ENCODE results near the gene ALK.
"Not testable (repeated sequence)": the region's sequence is repeated elsewhere in the genome, so short reads cannot be mapped to it uniquely, and the experiment has no call there.

ALK gene

GRCh38 chr2:29837925-29838324, 83.5 kb downstream of the ALK start:
- no peak for DNase-seq

GRCh38 chr2:29834624-29835023, 86.8 kb downstream of the ALK start:
- no peak for DNase-seq

GRCh38 chr2:29834036-29834540, 87.3 kb downstream of the ALK start:
- no peak for DNase-seq

DNA sequence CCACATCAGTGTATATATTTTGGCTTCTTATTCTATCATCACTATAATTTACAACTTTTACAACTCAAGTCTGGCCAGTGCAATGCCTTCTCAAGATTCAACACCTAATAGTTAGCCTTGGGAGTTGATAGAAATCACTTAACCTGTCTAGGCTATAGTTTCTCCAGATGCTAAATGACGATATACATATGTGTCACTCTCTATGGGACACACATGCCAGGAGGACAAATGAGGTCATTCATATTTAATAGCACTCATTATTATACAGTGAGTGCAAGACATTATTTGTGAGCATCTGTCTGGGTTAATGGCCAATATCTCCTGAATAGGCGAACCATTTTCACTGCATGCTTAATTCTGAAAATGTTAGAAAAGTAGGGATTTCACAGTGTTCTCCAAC, 89.8 kb downstream of the ALK start:
- no peak for DNase-seq

- no peak for DNase-seq
Observed at GRCh38 chr2:29829841-29830240, 91.5 kb downstream of the ALK start.

DNA sequence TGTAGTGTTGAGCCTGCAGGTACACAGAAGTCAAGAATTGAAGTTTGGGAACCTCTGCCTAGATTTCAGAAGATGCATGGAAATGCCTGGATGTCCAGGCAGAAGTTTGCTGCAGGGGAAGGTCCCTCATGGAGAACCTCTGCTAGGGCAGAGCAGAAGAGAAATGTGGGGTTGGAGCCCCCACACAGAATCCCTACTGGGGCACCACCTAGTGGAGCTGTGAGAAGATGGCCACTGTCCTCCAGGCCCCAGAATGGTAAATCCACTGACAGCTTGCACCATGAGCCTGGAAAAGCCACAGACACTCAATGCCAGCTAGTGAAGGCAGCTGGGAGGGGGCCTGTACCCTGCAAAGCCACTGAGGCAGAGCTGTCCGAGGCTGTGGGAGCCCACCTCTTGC, 97.2 kb downstream of the ALK start:
- not testable (repeated sequence) for DNase-seq

- no peak for DNase-seq
Observed at GRCh38 chr2:29821591-29821990, 99.8 kb downstream of the ALK start.

DNA sequence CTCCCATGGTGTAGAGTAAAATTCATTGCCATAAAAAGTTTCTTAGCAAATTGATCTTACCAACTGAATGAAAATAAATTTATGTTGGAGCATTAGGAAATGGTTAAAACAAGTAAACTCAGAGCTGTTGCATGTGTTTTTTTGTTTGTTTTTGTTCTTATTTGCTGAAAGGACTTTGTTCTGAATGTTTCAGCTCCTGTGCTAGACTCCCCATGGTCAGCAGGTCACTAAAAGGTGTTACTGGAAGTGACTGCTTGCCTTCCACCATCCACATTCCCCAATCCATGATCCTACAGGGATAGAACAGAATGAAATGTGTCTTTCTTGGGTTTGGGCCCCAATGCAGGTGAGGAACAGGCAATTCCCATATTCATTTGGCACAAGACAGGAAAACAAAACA, 101.8 kb downstream of the ALK start:
- no peak for DNase-seq

DNA sequence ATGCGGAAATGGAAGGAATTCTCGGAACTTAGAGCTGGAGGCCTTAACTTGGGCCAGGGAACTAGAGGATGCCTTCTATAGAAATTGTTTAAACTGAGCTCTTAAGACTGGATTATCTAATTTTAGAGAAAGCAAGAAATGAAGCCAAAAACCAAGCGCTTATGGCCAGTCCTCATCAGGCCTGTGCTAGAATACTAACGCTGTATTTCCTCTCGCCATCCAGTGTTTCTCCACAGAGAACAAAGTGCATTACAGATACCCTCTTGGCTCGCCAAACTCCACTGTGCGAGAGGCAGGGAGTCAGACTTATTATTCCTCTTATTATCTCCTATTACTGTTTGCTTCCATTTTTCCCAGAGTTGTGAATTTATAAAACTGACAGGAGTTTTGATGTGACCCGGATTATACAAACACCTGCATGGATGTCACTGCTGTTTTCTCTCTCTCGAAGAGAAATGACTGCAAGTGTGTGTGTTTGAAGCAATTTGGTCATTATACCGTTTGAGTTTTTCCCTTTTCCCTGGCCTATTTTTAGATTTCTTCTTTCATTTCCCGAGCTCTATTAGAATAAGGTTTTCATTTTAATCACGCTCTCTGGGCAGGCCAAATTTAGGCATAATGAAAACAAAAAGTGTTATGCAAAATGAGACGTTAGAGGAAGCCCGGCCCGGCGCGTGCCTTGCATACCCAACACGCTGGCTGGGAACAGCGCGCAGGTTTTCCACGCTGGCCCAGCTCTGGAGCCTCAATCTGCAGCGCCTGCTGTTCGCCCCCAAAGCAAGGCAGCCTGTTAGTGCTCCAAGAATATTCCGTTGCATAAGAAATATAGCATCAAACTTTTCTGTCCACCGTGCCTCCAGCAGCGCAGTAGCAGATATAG, 103.3 kb downstream of the ALK start:
- DNase-seq, result no peak

- no peak for DNase-seq
Observed at GRCh38 chr2:29817299-29817698, 104.1 kb downstream of the ALK start.

- DNase-seq, result no peak
Observed at GRCh38 chr2:29816651-29817050, 104.7 kb downstream of the ALK start.

DNA sequence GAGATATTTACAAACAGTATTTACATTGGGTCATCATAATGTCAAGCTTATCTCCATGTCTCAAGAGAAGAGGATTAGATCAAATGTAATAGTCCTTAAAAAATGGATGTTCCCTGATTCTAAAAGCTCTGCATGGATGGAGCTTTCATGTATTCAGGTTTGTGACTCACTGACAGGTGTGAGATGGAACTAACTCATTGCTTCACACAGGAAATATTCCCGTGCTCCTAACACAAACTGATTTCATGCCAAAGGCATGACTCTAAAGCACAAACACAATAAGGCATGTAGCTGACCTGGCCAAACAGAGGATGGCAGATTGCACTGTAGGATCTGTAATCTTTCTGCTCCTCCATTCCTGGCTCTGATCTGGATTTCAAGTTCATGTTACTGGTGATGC, 110.0 kb downstream of the ALK start:
- DNase-seq, result no peak

DNA sequence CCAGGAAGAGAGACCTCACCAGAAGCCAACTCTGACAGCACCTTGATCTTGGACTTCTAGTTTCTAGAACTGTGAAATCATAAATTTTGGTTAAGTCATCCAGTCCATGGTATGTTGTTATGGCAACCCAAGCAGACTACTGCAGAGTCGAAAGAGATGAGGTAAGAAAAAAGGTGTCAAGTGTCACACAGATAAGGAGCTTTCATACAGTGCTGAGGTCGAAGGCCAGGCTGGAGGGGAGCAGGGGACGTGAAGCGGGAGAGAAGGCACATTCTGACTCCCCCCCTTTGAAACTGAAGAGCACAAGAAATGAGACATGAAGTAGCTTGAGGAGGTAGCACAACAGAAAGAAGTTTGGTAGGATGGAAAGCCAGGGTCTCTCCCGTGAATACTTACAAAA, 110.4 kb downstream of the ALK start:
- DNase-seq, result no peak

DNA sequence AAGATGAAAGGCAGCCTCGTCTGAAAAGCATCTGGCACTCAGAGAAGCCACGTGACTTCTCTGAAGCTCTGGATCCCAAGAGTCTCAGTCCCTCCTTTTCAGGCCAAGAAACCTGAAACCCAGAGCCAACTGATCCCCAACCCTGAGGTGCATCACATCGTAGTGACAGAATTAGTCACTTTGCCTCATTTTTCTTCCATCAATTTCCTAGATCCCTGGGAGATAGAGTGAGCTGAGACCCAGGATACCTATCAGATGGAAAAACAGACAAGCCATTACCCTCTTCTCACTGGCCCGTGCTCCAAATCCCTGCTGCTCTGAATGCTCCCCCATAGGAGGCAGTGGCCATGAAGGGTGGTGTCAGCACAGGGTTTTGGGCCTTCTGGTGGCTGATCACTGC, 113.1 kb downstream of the ALK start:
- no peak for DNase-seq

DNA sequence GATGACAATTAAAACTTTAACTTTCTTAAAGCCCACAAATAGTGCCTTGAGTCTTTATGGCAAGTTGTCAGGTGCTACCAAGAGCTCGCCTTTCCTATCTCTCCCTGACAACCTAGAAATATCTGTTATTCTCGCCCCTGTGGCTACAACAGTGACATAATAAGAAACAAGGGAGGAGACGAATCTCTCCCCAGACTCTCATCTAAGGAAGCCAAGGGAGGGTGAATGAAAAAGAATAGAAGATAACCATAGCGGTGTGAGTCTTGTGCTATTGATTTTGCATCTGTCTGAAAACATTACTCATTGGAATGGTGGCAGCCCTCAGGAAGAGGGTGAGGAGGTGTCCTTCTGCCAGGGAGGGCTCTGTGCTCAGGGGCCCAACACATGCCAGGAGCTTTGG, 114.3 kb downstream of the ALK start:
- DNase-seq, result no peak

GRCh38 chr2:29806461-29806860, 114.9 kb downstream of the ALK start:
- DNase-seq, result no peak

- no peak for DNase-seq
Observed at GRCh38 chr2:29804671-29805070, 116.7 kb downstream of the ALK start.

- DNase-seq, result no peak
Observed at GRCh38 chr2:29803537-29803936, 117.8 kb downstream of the ALK start.

DNA sequence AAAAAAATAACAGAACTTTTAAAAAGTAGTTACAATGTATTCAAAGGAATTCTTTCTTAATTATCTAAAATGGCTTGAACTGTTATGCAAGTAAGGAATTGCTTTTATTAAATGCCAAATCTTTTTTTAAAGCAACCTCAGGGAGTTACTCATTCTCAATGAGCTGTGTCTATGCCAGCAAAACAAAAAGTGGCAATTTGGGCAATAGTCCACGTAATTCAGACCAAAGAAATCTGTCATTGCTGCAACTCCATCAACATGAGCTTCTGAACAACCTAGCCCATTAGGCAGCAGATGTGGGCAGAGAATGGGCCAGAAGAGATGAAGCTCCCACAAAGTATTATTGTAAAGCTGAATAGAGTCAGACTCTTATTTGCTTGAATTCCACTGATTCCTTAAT, 118.4 kb downstream of the ALK start:
- DNase-seq, result no peak

GRCh38 chr2:29799628-29800027, 121.8 kb downstream of the ALK start:
- DNase-seq, result no peak

- DNase-seq, result no peak
Observed at GRCh38 chr2:29797916-29798315, 123.5 kb downstream of the ALK start.

DNA sequence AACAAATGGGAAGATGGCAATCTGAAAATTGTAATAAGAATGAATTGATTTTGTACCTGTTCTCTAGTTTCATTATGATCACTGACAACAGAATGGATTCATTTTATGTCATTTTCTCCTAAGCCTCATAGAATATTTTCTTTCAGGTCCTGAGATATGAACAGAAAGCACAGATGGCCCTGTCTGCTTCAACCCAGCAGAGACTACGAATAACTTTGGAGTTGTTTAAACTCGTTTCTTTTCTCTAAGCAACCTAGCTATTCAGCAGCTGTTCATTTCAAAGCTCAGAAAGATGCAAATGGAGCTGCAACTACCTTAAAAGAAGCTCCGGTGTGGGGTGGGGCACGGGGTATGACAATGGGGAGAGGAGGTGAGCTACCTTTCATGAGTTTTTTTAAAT, 124.9 kb downstream of the ALK start:
- DNase-seq, result no peak

- no peak for DNase-seq
Observed at GRCh38 chr2:29789911-29790485, 131.4 kb downstream of the ALK start.

Measured in activated CD4-positive, alpha-beta T cell treated with anti-CD3 and anti-CD28 coated beads, Interleukin-10, Interleukin-2, amounts not matched to agents 100 ng/mL and 50 ng/mL, durations not matched to agents 16 hours and 8 hours (primary cell).